ENCODE measurements around the gene ANXA2.

Gene ANXA2

GRCh38 chr15:60396958-60397771 is 621 bp downstream of the ANXA2 start:
- TF ChIP-seq CTCF (IDR thresholded peaks at IDR 0.05), result no peak
- Histone ChIP-seq H3K4me2 (ENCODE audit: low read length) (peak overlapping the region; percentile 83), H3K4me1 (no peaks in the 10 kb centered on the region), H3K9me3 (ENCODE audit: control insufficient read depth, low read length) (no peaks in the 10 kb centered on the region), H2AFZ (peak overlapping the region; percentile 73), H3K36me3 (ENCODE audit: control insufficient read depth, insufficient read depth, low read length) (no peaks in the 10 kb centered on the region), H3K9ac (peak overlapping the region; percentile 1), H3K4me3 (ENCODE audit: low read depth, low read length) (peak overlapping the region; percentile 63), H3K79me2 (peaks cover 2% of the 10 kb centered on the region), H3K27ac (peak overlapping the region; percentile 75), H3K27me3 (ENCODE audit: control insufficient read depth, insufficient read depth, low read length) (no peaks in the 10 kb centered on the region)

- no peak for TF ChIP-seq CTCF (IDR thresholded peaks at IDR 0.05)
- H2AFZ ChIP-seq, result no peak overlapping the region
- no peaks in the 10 kb centered on the region for H3K27me3 ChIP-seq (ENCODE audit: control insufficient read depth, insufficient read depth, low read length)
- H3K4me3 ChIP-seq (ENCODE audit: low read depth, low read length), result peak overlapping the region; percentile 63
- peak overlapping the region; percentile 75 for H3K27ac ChIP-seq
- no peaks in the 10 kb centered on the region for H3K9me3 ChIP-seq (ENCODE audit: control insufficient read depth, low read length)
- H3K4me2 ChIP-seq (ENCODE audit: low read length), result peak overlapping the region; percentile 36
- no peaks in the 10 kb centered on the region for H3K36me3 ChIP-seq (ENCODE audit: control insufficient read depth, insufficient read depth, low read length)
- no peaks in the 10 kb centered on the region for H3K4me1 ChIP-seq
- peaks cover 2% of the 10 kb centered on the region for H3K79me2 ChIP-seq
- no peak overlapping the region for H3K9ac ChIP-seq
Measured at GRCh38 chr15:60396560-60396957, 1.2 kb downstream of the ANXA2 start.

- peaks cover 2% of the 10 kb centered on the region for H3K79me2 ChIP-seq
- H3K27me3 ChIP-seq (ENCODE audit: control insufficient read depth, insufficient read depth, low read length), result no peaks in the 10 kb centered on the region
- H3K4me3 ChIP-seq (ENCODE audit: low read depth, low read length), result no peak overlapping the region
- TF ChIP-seq CTCF (IDR thresholded peaks at IDR 0.05), result no peak
- H3K4me2 ChIP-seq (ENCODE audit: low read length), result no peak overlapping the region
- no peak overlapping the region for H3K9ac ChIP-seq
- no peak overlapping the region for H2AFZ ChIP-seq
- H3K27ac ChIP-seq, result peak overlapping the region; percentile 17
- no peaks in the 10 kb centered on the region for H3K36me3 ChIP-seq (ENCODE audit: control insufficient read depth, insufficient read depth, low read length)
- H3K9me3 ChIP-seq (ENCODE audit: control insufficient read depth, low read length), result no peaks in the 10 kb centered on the region
- no peaks in the 10 kb centered on the region for H3K4me1 ChIP-seq
Measured at GRCh38 chr15:60396100-60396499, 1.7 kb downstream of the ANXA2 start.

GRCh38 chr15:60395276-60396011 is 2.3 kb downstream of the ANXA2 start:
- peaks cover 4% of the 10 kb centered on the region for H3K4me1 ChIP-seq
- no peak overlapping the region for H3K4me3 ChIP-seq (ENCODE audit: low read depth, low read length)
- H2AFZ ChIP-seq, result no peak overlapping the region
- TF ChIP-seq CTCF (IDR thresholded peaks at IDR 0.05), result no peak
- peak overlapping the region; percentile 17 for H3K27ac ChIP-seq
- H3K9me3 ChIP-seq (ENCODE audit: control insufficient read depth, low read length), result no peaks in the 10 kb centered on the region
- H3K36me3 ChIP-seq (ENCODE audit: control insufficient read depth, insufficient read depth, low read length), result no peaks in the 10 kb centered on the region
- H3K9ac ChIP-seq, result no peak overlapping the region
- H3K79me2 ChIP-seq, result peaks cover 2% of the 10 kb centered on the region
- H3K27me3 ChIP-seq (ENCODE audit: control insufficient read depth, insufficient read depth, low read length), result no peaks in the 10 kb centered on the region
- no peak overlapping the region for H3K4me2 ChIP-seq (ENCODE audit: low read length)

Measured in parathyroid adenoma (tissue), 2 donors.